ENCODE measurements around the gene CASR.

Gene CASR

DNA sequence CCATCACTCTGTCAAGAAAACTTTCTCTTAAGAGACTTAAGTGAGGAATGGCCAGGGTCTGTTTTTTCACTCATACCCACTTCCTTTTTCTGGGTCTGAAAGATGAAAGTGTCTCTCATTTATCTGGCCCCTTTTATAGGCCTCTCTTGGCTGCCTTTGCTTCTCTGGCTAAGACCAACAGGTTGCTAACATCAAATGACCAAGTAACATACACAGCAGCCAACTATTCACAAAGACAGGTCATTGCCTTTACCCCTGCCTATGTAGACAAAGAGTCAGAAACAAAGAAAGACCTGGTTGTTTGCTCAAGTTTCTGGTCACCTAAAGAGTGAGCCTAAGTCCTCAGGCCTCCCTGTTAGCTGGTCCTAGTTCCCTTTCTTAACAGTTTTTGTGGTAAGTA is 117.6 kb downstream of the CASR start:
- Histone ChIP-seq H3K9me3 (ENCODE audit: insufficient read depth, low read depth, low read length) (no peaks in the 10 kb centered on the region), H3K4me1 (ENCODE audit: control insufficient read depth in 1 of 2, insufficient read depth in 2 of 2, low read length in 2 of 2) (no peaks in the 10 kb centered on the region), H3K27ac (ENCODE audit: low read depth, low read length) (no peak overlapping the region), H3K18ac (ENCODE audit: low read length) (no peak overlapping the region), H3K4ac (ENCODE audit: low read depth, low read length) (no peak overlapping the region), H3K36me3 (ENCODE audit: control insufficient read depth in 1 of 2, insufficient read depth in 2 of 2, low read length in 2 of 2) (no peaks in the 10 kb centered on the region), H3K14ac (ENCODE audit: low read length) (no peak overlapping the region), H4K91ac (ENCODE audit: low read depth, low read length) (no peak overlapping the region), H2BK12ac (ENCODE audit: low read length) (no peak overlapping the region), H3K4me3 (ENCODE audit: low read depth, low read length) (no peak overlapping the region), H2BK120ac (ENCODE audit: insufficient read depth, low read length, poor library complexity) (no peak overlapping the region), H3K79me2 (ENCODE audit: control insufficient read depth, insufficient read depth, low read length, poor library complexity) (no peaks in the 10 kb centered on the region), H3K23ac (ENCODE audit: low read length) (no peak overlapping the region), H2AFZ (ENCODE audit: insufficient read depth, low read length, poor library complexity) (no peak overlapping the region), H4K8ac (ENCODE audit: low read depth, low read length) (no peak overlapping the region), H3K4me2 (ENCODE audit: low read length) (no peak overlapping the region), H3K9ac (ENCODE audit: low read length) (no peak overlapping the region), H3K27me3 (ENCODE audit: insufficient read depth, low read length) (no peaks in the 10 kb centered on the region), H2BK5ac (ENCODE audit: low read depth, low read length, poor library complexity) (no peak overlapping the region), H3K79me1 (ENCODE audit: low read length) (no peaks in the 10 kb centered on the region), H4K12ac (ENCODE audit: low read depth, low read length) (no peak overlapping the region), H2AK5ac (ENCODE audit: low read length) (no peak overlapping the region)
- DNase-seq = no peak

DNA sequence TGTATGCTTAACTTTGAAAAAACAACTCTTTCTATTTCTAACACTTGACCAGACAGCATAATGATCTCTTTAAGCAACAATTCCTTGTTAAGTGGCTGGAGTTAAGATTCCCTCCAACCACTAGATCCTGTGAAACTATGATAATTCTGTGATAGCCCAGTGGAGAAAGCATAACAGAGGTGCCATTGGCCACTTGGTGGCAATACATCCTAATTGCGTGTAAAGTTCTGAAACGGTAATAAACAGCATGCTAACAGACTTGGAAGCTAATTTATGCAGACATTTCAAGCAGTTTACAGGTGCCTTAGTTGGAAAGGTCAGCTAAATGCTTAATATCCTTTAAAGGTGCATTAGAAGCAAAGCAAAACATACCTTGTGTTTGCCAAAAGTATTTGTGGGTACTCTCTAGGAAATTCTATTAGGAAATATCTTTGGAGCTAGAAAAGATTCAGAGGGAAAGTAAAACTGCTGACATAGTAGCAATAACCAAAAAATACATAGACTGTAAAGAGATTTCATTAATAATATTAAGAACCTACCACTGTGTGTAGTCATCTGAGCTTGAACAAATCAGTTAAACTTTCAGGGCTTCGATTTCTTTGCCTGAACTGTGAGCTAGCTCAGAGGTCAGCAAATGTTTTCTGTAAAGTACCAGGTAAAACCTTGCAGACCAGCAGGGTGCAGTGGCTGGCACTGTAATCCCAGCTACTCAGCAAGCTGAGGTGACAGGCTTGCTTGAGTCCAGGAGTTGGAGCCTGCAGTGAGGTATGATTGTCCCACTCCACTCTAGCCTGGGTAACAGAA is 122.6 kb downstream of the CASR start:
- H3K18ac ChIP-seq (ENCODE audit: low read length) = no peak overlapping the region
- no peak overlapping the region for H2AFZ ChIP-seq (ENCODE audit: insufficient read depth, low read length, poor library complexity)
- H3K4me1 ChIP-seq (ENCODE audit: control insufficient read depth in 1 of 2, insufficient read depth in 2 of 2, low read length in 2 of 2) = peaks cover 0 to 2% of the 10 kb centered on the region in 2 experiments
- no peaks in the 10 kb centered on the region for H3K27me3 ChIP-seq (ENCODE audit: insufficient read depth, low read length)
- no peak overlapping the region for H3K4ac ChIP-seq (ENCODE audit: low read depth, low read length)
- H2BK5ac ChIP-seq (ENCODE audit: low read depth, low read length, poor library complexity) = no peak overlapping the region
- no peak overlapping the region for H3K4me2 ChIP-seq (ENCODE audit: low read length)
- H3K79me2 ChIP-seq (ENCODE audit: control insufficient read depth, insufficient read depth, low read length, poor library complexity) = no peaks in the 10 kb centered on the region
- H2BK120ac ChIP-seq (ENCODE audit: insufficient read depth, low read length, poor library complexity) = no peak overlapping the region
- no peak overlapping the region for H3K14ac ChIP-seq (ENCODE audit: low read length)
- no peak overlapping the region for H4K8ac ChIP-seq (ENCODE audit: low read depth, low read length)
- H3K9me3 ChIP-seq (ENCODE audit: insufficient read depth, low read depth, low read length) = no peaks in the 10 kb centered on the region
- H4K12ac ChIP-seq (ENCODE audit: low read depth, low read length) = no peak overlapping the region
- no peaks in the 10 kb centered on the region for H3K36me3 ChIP-seq (ENCODE audit: control insufficient read depth in 1 of 2, insufficient read depth in 2 of 2, low read length in 2 of 2)
- DNase-seq = no peak
- no peaks in the 10 kb centered on the region for H3K79me1 ChIP-seq (ENCODE audit: low read length)
- WGBS (ENCODE audit: extremely low coverage, insufficient coverage, insufficient read length) = no CpG with 5 or more reads among the region's 3 CpGs
- H3K4me3 ChIP-seq (ENCODE audit: low read depth, low read length) = no peak overlapping the region
- H3K23ac ChIP-seq (ENCODE audit: low read length) = no peak overlapping the region
- H4K91ac ChIP-seq (ENCODE audit: low read depth, low read length) = no peak overlapping the region
- H2BK12ac ChIP-seq (ENCODE audit: low read length) = no peak overlapping the region
- no peak overlapping the region for H3K9ac ChIP-seq (ENCODE audit: low read length)
- no peak overlapping the region for H2AK5ac ChIP-seq (ENCODE audit: low read length)
- no peak overlapping the region for H3K27ac ChIP-seq (ENCODE audit: low read depth, low read length)

DNA sequence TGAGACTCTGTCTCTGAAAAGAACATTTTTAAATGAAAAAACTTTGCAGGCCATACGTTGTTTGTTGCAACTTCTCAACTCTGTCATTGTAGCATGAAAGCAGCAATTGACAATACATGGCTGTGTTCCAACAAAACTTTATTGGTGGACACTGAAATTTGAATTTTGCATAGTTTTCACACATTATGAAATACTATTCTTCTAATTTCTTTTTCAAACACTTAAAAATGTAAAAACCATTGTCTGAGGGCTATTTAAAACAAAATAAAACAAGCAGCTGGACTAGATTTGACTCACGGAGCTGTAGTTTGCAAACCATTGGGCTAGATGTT is 123.1 kb downstream of the CASR start:
- no peak overlapping the region for H2AK5ac ChIP-seq (ENCODE audit: low read length)
- no peak overlapping the region for H3K4me3 ChIP-seq (ENCODE audit: low read depth, low read length)
- H3K9me3 ChIP-seq (ENCODE audit: insufficient read depth, low read depth, low read length) = no peaks in the 10 kb centered on the region
- H3K36me3 ChIP-seq (ENCODE audit: control insufficient read depth in 1 of 2, insufficient read depth in 2 of 2, low read length in 2 of 2) = no peaks in the 10 kb centered on the region
- H3K23ac ChIP-seq (ENCODE audit: low read length) = no peak overlapping the region
- WGBS (ENCODE audit: extremely low coverage, insufficient coverage, insufficient read length) = no CpG with 5 or more reads among the region's 2 CpGs
- H3K14ac ChIP-seq (ENCODE audit: low read length) = no peak overlapping the region
- DNase-seq = no peak
- H3K27ac ChIP-seq (ENCODE audit: low read depth, low read length) = no peak overlapping the region
- no peak overlapping the region for H2AFZ ChIP-seq (ENCODE audit: insufficient read depth, low read length, poor library complexity)
- no peak overlapping the region for H2BK5ac ChIP-seq (ENCODE audit: low read depth, low read length, poor library complexity)
- H3K4ac ChIP-seq (ENCODE audit: low read depth, low read length) = no peak overlapping the region
- no peaks in the 10 kb centered on the region for H3K27me3 ChIP-seq (ENCODE audit: insufficient read depth, low read length)
- no peaks in the 10 kb centered on the region for H3K79me2 ChIP-seq (ENCODE audit: control insufficient read depth, insufficient read depth, low read length, poor library complexity)
- H2BK120ac ChIP-seq (ENCODE audit: insufficient read depth, low read length, poor library complexity) = no peak overlapping the region
- peaks cover 0 to 2% of the 10 kb centered on the region in 2 experiments for H3K4me1 ChIP-seq (ENCODE audit: control insufficient read depth in 1 of 2, insufficient read depth in 2 of 2, low read length in 2 of 2)
- H4K8ac ChIP-seq (ENCODE audit: low read depth, low read length) = no peak overlapping the region
- no peak overlapping the region for H3K9ac ChIP-seq (ENCODE audit: low read length)
- no peak overlapping the region for H3K18ac ChIP-seq (ENCODE audit: low read length)
- H2BK12ac ChIP-seq (ENCODE audit: low read length) = no peak overlapping the region
- no peak overlapping the region for H4K12ac ChIP-seq (ENCODE audit: low read depth, low read length)
- no peaks in the 10 kb centered on the region for H3K79me1 ChIP-seq (ENCODE audit: low read length)
- no peak overlapping the region for H3K4me2 ChIP-seq (ENCODE audit: low read length)
- no peak overlapping the region for H4K91ac ChIP-seq (ENCODE audit: low read depth, low read length)

DNA sequence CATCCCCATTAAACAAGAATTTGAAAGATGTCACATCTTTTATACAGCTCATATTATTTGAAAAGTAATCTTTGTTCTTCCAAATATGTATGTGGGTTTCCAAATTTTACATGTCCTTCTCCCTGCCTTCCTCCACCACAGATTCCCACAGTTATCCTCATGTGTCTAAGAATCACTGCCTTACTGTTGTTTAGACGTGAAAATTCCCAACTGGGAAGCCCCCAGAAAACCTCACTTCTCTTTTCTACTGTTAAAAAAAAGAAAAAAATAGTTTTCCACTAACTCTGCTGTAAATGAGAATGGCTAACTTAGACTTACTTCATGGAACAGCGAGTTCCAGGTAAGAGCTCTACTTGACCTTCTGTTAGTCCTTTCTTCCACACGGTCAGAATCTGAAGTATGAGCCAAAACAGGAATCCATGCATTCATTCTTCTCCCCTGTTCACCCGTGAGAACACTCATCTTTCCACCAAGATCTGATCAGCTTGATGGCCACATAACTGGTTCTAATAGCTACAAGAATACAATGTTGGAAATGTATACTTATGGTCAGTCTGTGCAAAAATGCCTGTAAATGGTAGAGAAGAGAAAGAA is 123.7 kb downstream of the CASR start:
- Histone ChIP-seq H4K12ac (ENCODE audit: low read depth, low read length) (no peak overlapping the region), H3K14ac (ENCODE audit: low read length) (no peak overlapping the region), H4K91ac (ENCODE audit: low read depth, low read length) (no peak overlapping the region), H3K27ac (ENCODE audit: low read depth, low read length) (no peak overlapping the region), H3K27me3 (ENCODE audit: insufficient read depth, low read length) (no peaks in the 10 kb centered on the region), H3K36me3 (ENCODE audit: control insufficient read depth in 1 of 2, insufficient read depth in 2 of 2, low read length in 2 of 2) (no peaks in the 10 kb centered on the region), H3K4me1 (ENCODE audit: control insufficient read depth in 1 of 2, insufficient read depth in 2 of 2, low read length in 2 of 2) (peaks cover 0 to 2% of the 10 kb centered on the region in 2 experiments), H3K4me2 (ENCODE audit: low read length) (no peak overlapping the region), H3K79me1 (ENCODE audit: low read length) (no peaks in the 10 kb centered on the region), H3K9me3 (ENCODE audit: insufficient read depth, low read depth, low read length) (no peaks in the 10 kb centered on the region), H2AFZ (ENCODE audit: insufficient read depth, low read length, poor library complexity) (no peak overlapping the region), H3K79me2 (ENCODE audit: control insufficient read depth, insufficient read depth, low read length, poor library complexity) (no peaks in the 10 kb centered on the region), H3K9ac (ENCODE audit: low read length) (no peak overlapping the region), H3K4me3 (ENCODE audit: low read depth, low read length) (no peak overlapping the region), H2BK5ac (ENCODE audit: low read depth, low read length, poor library complexity) (no peak overlapping the region), H4K8ac (ENCODE audit: low read depth, low read length) (no peak overlapping the region), H3K4ac (ENCODE audit: low read depth, low read length) (no peak overlapping the region), H3K23ac (ENCODE audit: low read length) (no peak overlapping the region), H3K18ac (ENCODE audit: low read length) (no peak overlapping the region), H2BK12ac (ENCODE audit: low read length) (no peak overlapping the region), H2BK120ac (ENCODE audit: insufficient read depth, low read length, poor library complexity) (no peak overlapping the region), H2AK5ac (ENCODE audit: low read length) (no peak overlapping the region)
- DNase-seq = peak in 1 of 2 donors; percentile 59
- no CpG with 5 or more reads among the region's 4 CpGs for WGBS (ENCODE audit: extremely low coverage, insufficient coverage, insufficient read length)

All from trophoblast cell (in vitro differentiated cells and primary cell).